22Rv1 (cell line): ENCODE results near the gene SEMA3C.

Experiments
- ZFX ChIP-seq: fragments of 450-650 bp; IDR thresholded peaks from 2 replicates; pipeline ENCODE4 v1.6.1; 2017; ENCODE audit warnings: antibody characterized with exemption, borderline replicate concordance
- TF ChIP-seq, protein P1 (sequence below): fragments of 450-650 bp; IDR thresholded peaks from 2 replicates; pipeline ENCODE4 v1.5.1; 2017; ENCODE audit warnings: mild to moderate bottlenecking

DNA sequence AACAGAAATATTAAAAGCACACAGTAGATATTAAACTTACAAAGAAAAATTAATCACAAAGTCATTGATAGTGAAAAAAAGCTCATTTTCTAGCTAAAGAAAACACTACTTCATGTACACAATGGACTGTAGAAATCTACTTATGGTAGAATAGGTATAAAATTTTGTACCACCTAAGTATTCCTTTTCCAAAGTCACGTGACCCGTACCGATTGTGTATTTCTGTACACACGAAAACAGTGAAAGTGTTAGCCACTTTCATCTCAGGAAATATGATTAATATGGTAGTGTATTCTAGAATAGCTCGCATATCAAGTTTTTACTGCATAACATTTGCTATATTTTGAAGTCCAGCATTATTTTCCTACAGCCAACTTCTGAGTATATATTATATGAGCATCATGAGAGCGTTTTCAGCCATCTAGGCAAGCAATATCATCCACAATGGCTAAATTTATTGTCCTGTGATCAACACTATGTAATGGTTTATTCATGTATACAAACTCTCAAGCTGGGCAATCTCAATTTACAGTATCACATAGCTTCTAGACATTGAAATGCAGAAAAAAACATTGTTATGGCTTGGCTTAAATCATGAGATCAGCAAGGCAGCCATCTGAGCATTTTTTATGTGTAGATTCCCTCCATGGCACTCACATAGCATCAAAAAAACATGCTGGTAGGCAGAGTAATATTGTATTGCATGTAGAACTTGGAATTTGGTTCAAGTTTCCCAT is 165.7 kb downstream of the SEMA3C start:
- TF ChIP-seq, protein P1, sequence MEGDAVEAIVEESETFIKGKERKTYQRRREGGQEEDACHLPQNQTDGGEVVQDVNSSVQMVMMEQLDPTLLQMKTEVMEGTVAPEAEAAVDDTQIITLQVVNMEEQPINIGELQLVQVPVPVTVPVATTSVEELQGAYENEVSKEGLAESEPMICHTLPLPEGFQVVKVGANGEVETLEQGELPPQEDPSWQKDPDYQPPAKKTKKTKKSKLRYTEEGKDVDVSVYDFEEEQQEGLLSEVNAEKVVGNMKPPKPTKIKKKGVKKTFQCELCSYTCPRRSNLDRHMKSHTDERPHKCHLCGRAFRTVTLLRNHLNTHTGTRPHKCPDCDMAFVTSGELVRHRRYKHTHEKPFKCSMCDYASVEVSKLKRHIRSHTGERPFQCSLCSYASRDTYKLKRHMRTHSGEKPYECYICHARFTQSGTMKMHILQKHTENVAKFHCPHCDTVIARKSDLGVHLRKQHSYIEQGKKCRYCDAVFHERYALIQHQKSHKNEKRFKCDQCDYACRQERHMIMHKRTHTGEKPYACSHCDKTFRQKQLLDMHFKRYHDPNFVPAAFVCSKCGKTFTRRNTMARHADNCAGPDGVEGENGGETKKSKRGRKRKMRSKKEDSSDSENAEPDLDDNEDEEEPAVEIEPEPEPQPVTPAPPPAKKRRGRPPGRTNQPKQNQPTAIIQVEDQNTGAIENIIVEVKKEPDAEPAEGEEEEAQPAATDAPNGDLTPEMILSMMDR, result no peak
- no peak for TF ChIP-seq ZFX
